ENCODE results near the gene NCF2. TPM values are rescaled to one million over a fixed set of nuclear protein-coding genes. Genes with fewer than 3 reads are reported as not detected.

NCF2 gene
- total and polyA plus RNA-seq, 12 donors = 1.8 to 29.7 (median 4.7) TPM

GRCh38 chr1:183514235-183514634 lies 76.0 kb downstream of the NCF2 start:
- 92 to 96% methylated on average over 1 of the region's 1 CpG for WGBS, 2 donors
- intact Hi-C loops (cut with DNase I) = no loop called here
- ATAC-seq (no peak), DNase-seq (no peak)
- TF ChIP-seq CTCF (IDR thresholded peaks at IDR 0.05) = no peak
- Histone ChIP-seq H3K27ac (no peak overlapping the region), H3K4me3 (no peak overlapping the region), H3K27me3 (no peaks in the 10 kb centered on the region), H3K36me3 (peaks cover 0 to 38% (median 17%) of the 10 kb centered on the region in 9 donors), H3K4me1 (peaks cover 0 to 41% (median 14%) of the 10 kb centered on the region in 9 donors), H3K9me3 (no peaks in the 10 kb centered on the region)

GRCh38 chr1:183512450-183512849 lies 77.8 kb downstream of the NCF2 start:
- 51 to 57% methylated on average over 2 of the region's 2 CpGs for WGBS, 2 donors
- no peaks in the 10 kb centered on the region for H3K27me3 ChIP-seq
- H3K9me3 ChIP-seq = no peaks in the 10 kb centered on the region
- TF ChIP-seq CTCF (IDR thresholded peaks at IDR 0.05) = no peak
- DNase-seq (no peak), ATAC-seq (no peak)
- peaks cover 0 to 24% (median 4%) of the 10 kb centered on the region in 9 donors for H3K36me3 ChIP-seq
- H3K4me1 ChIP-seq = peaks cover 0 to 32% (median 9%) of the 10 kb centered on the region in 9 donors
- H3K4me3 ChIP-seq = no peak overlapping the region
- intact Hi-C loops (cut with DNase I) = no loop called here
- no peak overlapping the region for H3K27ac ChIP-seq

- Histone ChIP-seq H3K4me3 (no peak overlapping the region), H3K36me3 (peaks cover 0 to 4% (median 0%) of the 10 kb centered on the region in 9 donors), H3K27ac (no peak overlapping the region), H3K27me3 (no peaks in the 10 kb centered on the region), H3K4me1 (peaks cover 0 to 40% (median 18%) of the 10 kb centered on the region in 9 donors), H3K9me3 (no peaks in the 10 kb centered on the region)
- ATAC-seq (no peak), DNase-seq (no peak)
- no peak for TF ChIP-seq CTCF (IDR thresholded peaks at IDR 0.05)
- 51 to 59% methylated on average over 1 of the region's 1 CpG for WGBS, 2 donors
- intact Hi-C loops (cut with DNase I) = no loop called here
These were observed 81.6 kb downstream of the NCF2 start for GRCh38 chr1:183508694-183509093.

GRCh38 chr1:183506561-183506960 lies 83.7 kb downstream of the NCF2 start:
- WGBS, 2 donors = 89% methylated on average over 4 of the region's 4 CpGs
- ATAC-seq (no peak), DNase-seq (no peak)
- no peak for TF ChIP-seq CTCF (IDR thresholded peaks at IDR 0.05)
- Histone ChIP-seq H3K36me3 (peaks cover 0 to 4% (median 0%) of the 10 kb centered on the region in 9 donors), H3K4me3 (no peak overlapping the region), H3K4me1 (peaks cover 0 to 44% (median 18%) of the 10 kb centered on the region in 9 donors), H3K9me3 (no peaks in the 10 kb centered on the region), H3K27me3 (no peaks in the 10 kb centered on the region), H3K27ac (no peak overlapping the region)
- intact Hi-C loops (cut with DNase I) = no loop called here

Other genes starting within 250 kb of the NCF2 start
- 1 to 10 TPM; 1.5 to 5.8 (median 2.3) TPM for gene NMNAT2, start 172.1 kb downstream of the NCF2 start, total RNA-seq
- under 1 TPM; 0.23 to 0.73 TPM for gene NMNAT2, start 172.1 kb downstream of the NCF2 start, polyA plus RNA-seq
- gene SMG7, start 118.0 kb downstream of the NCF2 start, total RNA-seq = 10 to 100 TPM; 34.3 to 46.6 (median 39.2) TPM
- 10 to 100 TPM; 16.0 to 16.8 TPM for gene SMG7, start 118.0 kb downstream of the NCF2 start, polyA plus RNA-seq
- 10 to 100 TPM; 23.8 to 60.2 (median 28.1) TPM for gene ARPC5, start 45.3 kb upstream of the NCF2 start, total RNA-seq
- 10 to 100 TPM; 42.4 to 57.8 TPM for gene ARPC5, start 45.3 kb upstream of the NCF2 start, polyA plus RNA-seq
- not detected for gene APOBEC4, start 62.9 kb upstream of the NCF2 start, total RNA-seq
- gene APOBEC4, start 62.9 kb upstream of the NCF2 start, polyA plus RNA-seq = not detected
- gene RGL1, start 214.7 kb upstream of the NCF2 start, total RNA-seq = 10 to 100 TPM; 12.6 to 33.4 (median 18.9) TPM
- 1 to 10 TPM; 3.8 to 9.8 TPM for gene RGL1, start 214.7 kb upstream of the NCF2 start, polyA plus RNA-seq